Fibroblast of the aortic adventitia (primary cell): Measurements from ENCODE around the gene NRXN3. TPM values are rescaled to one million over a fixed set of nuclear protein-coding genes. Genes with fewer than 3 reads are reported as not detected.

Experiments used
- DNase-seq: peaks from one replicate; pipeline ENCODE4 v3.0.0-alpha.2; 2010; ENCODE audit warnings: low read depth
- H3K4me3 ChIP-seq: 2 replicates; pipeline ENCODE4 v1.5.1; 2011; ENCODE audit warnings: low read depth, mild to moderate bottlenecking, control low read depth, low read length, moderate library complexity
- total RNA-seq: library from RNA; depleted of rRNA; stranded (reverse); fragments of >200 nt; gene quantifications from 2 replicates; pipeline ENCODE4 v1.2.3, GENCODE V29; 2012; ENCODE audit warnings: low replicate concordance
- TF ChIP-seq, protein P1 (sequence below): IDR thresholded peaks from 2 replicates; pipeline ENCODE4 v1.5.1; 2011; ENCODE audit warnings: mild to moderate bottlenecking, low read length, control low read depth, inconsistent platforms; ENCODE audit not compliant: insufficient read depth

Gene NRXN3
- total RNA-seq, 1 donor: 0.18 TPM

GRCh38 chr14:79328863-79329262 is 1158.7 kb downstream of the NRXN3 start:
- TF ChIP-seq, protein P1, sequence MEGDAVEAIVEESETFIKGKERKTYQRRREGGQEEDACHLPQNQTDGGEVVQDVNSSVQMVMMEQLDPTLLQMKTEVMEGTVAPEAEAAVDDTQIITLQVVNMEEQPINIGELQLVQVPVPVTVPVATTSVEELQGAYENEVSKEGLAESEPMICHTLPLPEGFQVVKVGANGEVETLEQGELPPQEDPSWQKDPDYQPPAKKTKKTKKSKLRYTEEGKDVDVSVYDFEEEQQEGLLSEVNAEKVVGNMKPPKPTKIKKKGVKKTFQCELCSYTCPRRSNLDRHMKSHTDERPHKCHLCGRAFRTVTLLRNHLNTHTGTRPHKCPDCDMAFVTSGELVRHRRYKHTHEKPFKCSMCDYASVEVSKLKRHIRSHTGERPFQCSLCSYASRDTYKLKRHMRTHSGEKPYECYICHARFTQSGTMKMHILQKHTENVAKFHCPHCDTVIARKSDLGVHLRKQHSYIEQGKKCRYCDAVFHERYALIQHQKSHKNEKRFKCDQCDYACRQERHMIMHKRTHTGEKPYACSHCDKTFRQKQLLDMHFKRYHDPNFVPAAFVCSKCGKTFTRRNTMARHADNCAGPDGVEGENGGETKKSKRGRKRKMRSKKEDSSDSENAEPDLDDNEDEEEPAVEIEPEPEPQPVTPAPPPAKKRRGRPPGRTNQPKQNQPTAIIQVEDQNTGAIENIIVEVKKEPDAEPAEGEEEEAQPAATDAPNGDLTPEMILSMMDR: no peak
- no peak for DNase-seq
- no peak overlapping the region for H3K4me3 ChIP-seq

DNA sequence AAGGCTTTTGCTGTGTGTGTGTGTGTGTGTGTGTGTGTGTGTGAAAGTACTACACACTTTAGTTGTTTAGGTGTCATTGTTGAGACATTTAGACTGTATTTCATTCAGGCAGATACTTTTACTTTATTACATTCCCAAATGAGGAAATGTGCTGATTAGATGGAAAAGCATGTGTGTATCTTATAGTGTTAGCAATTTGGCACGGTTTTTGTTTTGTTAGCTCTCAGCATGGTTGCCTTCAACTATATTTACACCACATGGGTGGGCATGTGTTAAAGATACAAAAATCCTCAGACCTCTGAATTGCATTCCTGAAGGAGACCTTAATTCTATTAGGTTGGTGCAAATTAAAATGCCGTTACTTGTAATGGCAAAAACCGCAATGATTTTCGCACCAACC is 1161.7 kb downstream of the NRXN3 start:
- no peak overlapping the region for H3K4me3 ChIP-seq
- TF ChIP-seq, protein P1: no peak
- DNase-seq: no peak

- TF ChIP-seq, protein P1: no peak
- DNase-seq: no peak
- H3K4me3 ChIP-seq: no peak overlapping the region
Observed at GRCh38 chr14:79332504-79333197, 1162.5 kb downstream of the NRXN3 start.

DNA sequence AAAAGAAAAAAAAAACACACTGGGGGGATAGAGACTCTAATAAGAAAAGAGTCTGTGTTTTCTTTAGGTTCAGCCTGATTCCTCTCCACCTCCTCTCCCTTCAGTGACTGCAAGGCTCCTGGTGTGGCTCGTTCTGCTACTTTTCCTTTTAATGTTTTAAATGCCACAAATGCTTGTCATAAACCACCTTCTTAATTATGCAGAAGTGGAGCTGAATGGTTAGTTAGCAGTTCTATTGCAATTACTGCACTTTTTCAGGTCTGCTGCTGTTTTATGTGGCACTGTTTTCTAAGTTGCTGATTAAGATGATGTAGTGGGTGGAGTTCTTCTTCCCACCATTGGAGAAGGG is 1163.0 kb downstream of the NRXN3 start:
- TF ChIP-seq, protein P1: no peak
- H3K4me3 ChIP-seq: no peak overlapping the region
- DNase-seq: no peak

GRCh38 chr14:79334272-79334671 is 1164.1 kb downstream of the NRXN3 start:
- DNase-seq: no peak
- TF ChIP-seq, protein P1: no peak
- H3K4me3 ChIP-seq: no peak overlapping the region

DNA sequence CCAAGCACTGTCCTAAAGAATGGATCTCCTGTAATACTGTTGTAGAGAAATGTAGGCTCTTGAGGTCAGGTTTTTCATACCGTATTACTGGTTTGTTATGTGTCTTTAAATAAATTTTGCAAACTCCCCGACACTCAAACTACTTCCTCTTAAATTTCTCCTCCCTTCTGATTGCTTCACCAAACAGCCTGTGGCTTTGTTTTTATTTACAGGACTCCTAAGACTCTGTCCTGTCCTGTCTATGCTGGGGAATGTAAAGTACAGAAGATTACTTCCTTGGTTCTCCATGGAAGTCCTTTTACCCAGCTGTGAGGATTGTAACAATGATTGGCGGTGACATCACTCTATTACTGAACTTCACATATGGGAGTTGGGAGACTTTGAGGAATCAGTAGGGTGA is 1167.6 kb downstream of the NRXN3 start:
- no peak overlapping the region for H3K4me3 ChIP-seq
- TF ChIP-seq, protein P1: no peak
- no peak for DNase-seq

GRCh38 chr14:79342942-79343341 is 1172.8 kb downstream of the NRXN3 start:
- H3K4me3 ChIP-seq: no peak overlapping the region
- no peak for DNase-seq
- TF ChIP-seq, protein P1: no peak
